ENCODE results near the gene CREBRF.

- TF ChIP-seq YY1 (IDR thresholded peaks at IDR 0.05; ENCODE audit: insufficient read depth, insufficient read length) (no peak), SUZ12 (IDR thresholded peaks at IDR 0.05; ENCODE audit: extremely low read depth, insufficient read depth, insufficient read length) (no peak), ZNF274 (IDR thresholded peaks at IDR 0.05; ENCODE audit: low read depth, low read length) (no peak)
Measured at GRCh38 chr5:173161148-173161547, 105.0 kb downstream of the CREBRF start.
